Activated CD4-positive, alpha-beta T cell treated with anti-CD3 and anti-CD28 coated beads for 36 hours (primary cell): ENCODE results near the gene ANKRD29. TPM values are rescaled to one million over a fixed set of nuclear protein-coding genes. Genes with fewer than 3 reads are reported as not detected.
"Not testable (repeated sequence)": the region's sequence is repeated elsewhere in the genome, so short reads cannot be mapped to it uniquely, and the experiment has no call there.

Experiments used
- ATAC-seq: fragments of 200-7000 bp; cut with Tn5 transposase; one replicate; pipeline ENCODE4 v1.10.0; 2021; ENCODE audit warnings: mild to moderate bottlenecking, moderate library complexity
- CTCF ChIA-PET: fragments of 350-600 bp; sonication (Branson Sonifier 250); formaldehyde crosslinking; loops from one replicate; lab custom pipeline; 2021; ENCODE audit warnings: antibody characterized with exemption; lab: Charles Lee
- POLR2A ChIA-PET: fragments of 350-600 bp; sonication (Branson Sonifier 250); formaldehyde crosslinking; loops from one replicate; lab custom pipeline; 2021; ENCODE audit warnings: antibody characterized with exemption, inconsistent platforms; lab: Charles Lee
- DNase-seq: peaks from one replicate; pipeline ENCODE4 v3.0.0-alpha.2; 2020
- H3K27ac Mint-ChIP-seq: one replicate; pipeline ENCODE4 v1.8.0; 2021; ENCODE audit warnings: mixed read lengths
- H3K27me3 Mint-ChIP-seq: one replicate; pipeline ENCODE4 v1.8.0; 2021; ENCODE audit warnings: mixed read lengths
- H3K36me3 Mint-ChIP-seq: one replicate; pipeline ENCODE4 v1.8.0; 2021; ENCODE audit warnings: low read depth, mixed read lengths
- H3K4me1 Mint-ChIP-seq: one replicate; pipeline ENCODE4 v1.8.0; 2021; ENCODE audit warnings: mixed read lengths
- H3K4me3 Mint-ChIP-seq: one replicate; pipeline ENCODE4 v1.8.0; 2021; ENCODE audit warnings: mild to moderate bottlenecking, moderate library complexity, mixed read lengths
- H3K9me3 Mint-ChIP-seq: one replicate; pipeline ENCODE4 v1.8.0; 2021; ENCODE audit warnings: low read depth, mixed read lengths
- intact Hi-C, 2 experiments: fragments of 100-400 bp; cut with DNase I in 1 of 2; cut with micrococcal nuclease in 1 of 2; formaldehyde crosslinking; loops; one replicate each; pipeline versions ENCODE4 v1.14.2 to v1.15.1; 2022 to 2024; cut with DNase I, micrococcal nuclease
- total RNA-seq, 2 experiments: library from RNA; stranded (reverse); gene quantifications; one replicate each; pipeline ENCODE4 v1.2.3, GENCODE V29; 2021

The ANKRD29 gene
- total RNA-seq, 2 experiments from 2014 or later, result 0.21 TPM

- H3K27me3 Mint-ChIP-seq, result no peaks in the 10 kb centered on the region
- no peak overlapping the region for H3K27ac Mint-ChIP-seq
- intact Hi-C loops, result no loop called here
- peaks cover 47% of the 10 kb centered on the region for H3K36me3 Mint-ChIP-seq
- DNase-seq (no peak), ATAC-seq (no peak)
- no peak overlapping the region for H3K4me3 Mint-ChIP-seq
- CTCF ChIA-PET, result interaction anchor here (1.0 to 1.5 kb wide), 4 partner anchors 12 to 71 kb away, joined by 3 to 4 read pairs (median 3); no protein-coding TSS in a partner anchor
- no peaks in the 10 kb centered on the region for H3K9me3 Mint-ChIP-seq
- peaks cover 20% of the 10 kb centered on the region for H3K4me1 Mint-ChIP-seq
- POLR2A ChIA-PET, result interaction anchor here (0.6 kb wide), 1 partner anchor 49 kb away, joined by 4 read pairs; no protein-coding TSS in a partner anchor
Observed at GRCh38 chr18:23569299-23570063, 93.2 kb downstream of the ANKRD29 start.

- Mint-ChIP-seq H3K4me1 (peaks cover 15% of the 10 kb centered on the region), H3K27ac (no peak overlapping the region), H3K9me3 (no peaks in the 10 kb centered on the region), H3K4me3 (no peak overlapping the region), H3K27me3 (no peaks in the 10 kb centered on the region), H3K36me3 (peaks cover 51% of the 10 kb centered on the region)
- ATAC-seq (no peak), DNase-seq (no peak)
- ChIA-PET POLR2A (interaction anchor here (0.6 kb wide), 1 partner anchor 48 kb away, joined by 4 read pairs; no protein-coding TSS in a partner anchor), CTCF (interaction anchor here (1.2 to 1.5 kb wide), 2 partner anchors 13 to 17 kb away, joined by 3 to 4 read pairs; no protein-coding TSS in a partner anchor)
- intact Hi-C loops, result no loop called here
Observed at GRCh38 chr18:23568281-23569138, 94.2 kb downstream of the ANKRD29 start.

GRCh38 chr18:23567671-23568070 is 95.0 kb downstream of the ANKRD29 start:
- intact Hi-C loops, result no loop called here
- no peak overlapping the region for H3K4me3 Mint-ChIP-seq
- ChIA-PET POLR2A (no interaction called here), CTCF (no interaction called here)
- peaks cover 11% of the 10 kb centered on the region for H3K4me1 Mint-ChIP-seq
- H3K9me3 Mint-ChIP-seq, result no peaks in the 10 kb centered on the region
- H3K27ac Mint-ChIP-seq, result no peak overlapping the region
- no peak for ATAC-seq
- no peak for DNase-seq
- peaks cover 57% of the 10 kb centered on the region for H3K36me3 Mint-ChIP-seq
- H3K27me3 Mint-ChIP-seq, result no peaks in the 10 kb centered on the region

- Mint-ChIP-seq H3K9me3 (no peaks in the 10 kb centered on the region), H3K4me3 (no peak overlapping the region), H3K4me1 (peaks cover 9% of the 10 kb centered on the region), H3K27ac (no peak overlapping the region), H3K27me3 (no peaks in the 10 kb centered on the region), H3K36me3 (peaks cover 60% of the 10 kb centered on the region)
- intact Hi-C loops, result no loop called here
- ATAC-seq (no peak), DNase-seq (no peak)
- ChIA-PET CTCF (interaction anchor here (0.8 to 1.0 kb wide), 2 partner anchors 14 to 22 kb away, joined by 3 to 4 read pairs; no protein-coding TSS in a partner anchor), POLR2A (no interaction called here)
Observed at GRCh38 chr18:23565916-23566547, 96.7 kb downstream of the ANKRD29 start.

- ChIA-PET POLR2A (no interaction called here), CTCF (interaction anchor here (1.4 to 1.7 kb wide), 2 partner anchors 10 to 22 kb away, joined by 3 read pairs; no protein-coding TSS in a partner anchor)
- H3K27me3 Mint-ChIP-seq, result no peaks in the 10 kb centered on the region
- no peak for DNase-seq
- intact Hi-C loops, result no loop called here
- H3K27ac Mint-ChIP-seq, result no peak overlapping the region
- H3K36me3 Mint-ChIP-seq, result peaks cover 48% of the 10 kb centered on the region
- H3K4me1 Mint-ChIP-seq, result peaks cover 9% of the 10 kb centered on the region
- no peak overlapping the region for H3K4me3 Mint-ChIP-seq
- H3K9me3 Mint-ChIP-seq, result no peaks in the 10 kb centered on the region
- ATAC-seq, result peak; percentile 87
Observed at GRCh38 chr18:23563377-23564043, 99.2 kb downstream of the ANKRD29 start.

- DNase-seq (no peak), ATAC-seq (no peak)
- CTCF ChIA-PET, result no interaction called here
- Mint-ChIP-seq H3K4me1 (peaks cover 9% of the 10 kb centered on the region), H3K36me3 (peaks cover 44% of the 10 kb centered on the region), H3K4me3 (no peak overlapping the region), H3K27me3 (no peaks in the 10 kb centered on the region), H3K9me3 (no peaks in the 10 kb centered on the region), H3K27ac (no peak overlapping the region)
- POLR2A ChIA-PET, result no interaction called here
- intact Hi-C loops, result no loop called here
Observed at GRCh38 chr18:23560186-23560585, 102.5 kb downstream of the ANKRD29 start.

GRCh38 chr18:23557511-23557910 is 105.2 kb downstream of the ANKRD29 start:
- POLR2A ChIA-PET, ATAC-seq, H3K4me3 Mint-ChIP-seq, H3K4me1 Mint-ChIP-seq, H3K27me3 Mint-ChIP-seq, DNase-seq, H3K27ac Mint-ChIP-seq, intact Hi-C loops, H3K9me3 Mint-ChIP-seq, CTCF ChIA-PET: not testable (repeated sequence)
- peaks cover 51% of the 10 kb centered on the region for H3K36me3 Mint-ChIP-seq

- Mint-ChIP-seq H3K4me3 (no peak overlapping the region), H3K36me3 (peaks cover 57% of the 10 kb centered on the region), H3K4me1 (no peaks in the 10 kb centered on the region), H3K9me3 (no peaks in the 10 kb centered on the region), H3K27me3 (no peaks in the 10 kb centered on the region), H3K27ac (no peak overlapping the region)
- ATAC-seq (no peak), DNase-seq (no peak)
- POLR2A ChIA-PET, result no interaction called here
- intact Hi-C loops, result no loop called here
- CTCF ChIA-PET, result no interaction called here
Observed at GRCh38 chr18:23556145-23556780, 106.4 kb downstream of the ANKRD29 start.

GRCh38 chr18:23553887-23554286 is 108.8 kb downstream of the ANKRD29 start:
- ChIA-PET CTCF (interaction anchor here (0.5 to 0.8 kb wide), 4 partner anchors 34 to 1178 kb away, joined by 3 read pairs; no protein-coding TSS in a partner anchor), POLR2A (no interaction called here)
- Mint-ChIP-seq H3K4me3 (no peak overlapping the region), H3K4me1 (no peaks in the 10 kb centered on the region), H3K27ac (no peak overlapping the region), H3K36me3 (peaks cover 54% of the 10 kb centered on the region), H3K27me3 (no peaks in the 10 kb centered on the region), H3K9me3 (no peaks in the 10 kb centered on the region)
- intact Hi-C loops, result no loop called here
- no peak for ATAC-seq
- no peak for DNase-seq

GRCh38 chr18:23552505-23552904 is 110.2 kb downstream of the ANKRD29 start:
- intact Hi-C loops, result no loop called here
- ChIA-PET CTCF (no interaction called here), POLR2A (no interaction called here)
- no peak for DNase-seq
- H3K4me3 Mint-ChIP-seq, result no peak overlapping the region
- H3K27ac Mint-ChIP-seq, result no peak overlapping the region
- no peak for ATAC-seq
- peaks cover 53% of the 10 kb centered on the region for H3K36me3 Mint-ChIP-seq
- H3K4me1 Mint-ChIP-seq, result no peaks in the 10 kb centered on the region
- no peaks in the 10 kb centered on the region for H3K27me3 Mint-ChIP-seq
- no peaks in the 10 kb centered on the region for H3K9me3 Mint-ChIP-seq
